ENCODE data around the gene RNASEH1. TPM values are rescaled to one million over a fixed set of nuclear protein-coding genes. Genes with fewer than 3 reads are reported as not detected.
"Not testable (repeated sequence)": the region's sequence is repeated elsewhere in the genome, so short reads cannot be mapped to it uniquely, and the experiment has no call there.

RNASEH1 gene
- total RNA-seq, 1 donor from 2014 or later, result 29.3 TPM

DNA sequence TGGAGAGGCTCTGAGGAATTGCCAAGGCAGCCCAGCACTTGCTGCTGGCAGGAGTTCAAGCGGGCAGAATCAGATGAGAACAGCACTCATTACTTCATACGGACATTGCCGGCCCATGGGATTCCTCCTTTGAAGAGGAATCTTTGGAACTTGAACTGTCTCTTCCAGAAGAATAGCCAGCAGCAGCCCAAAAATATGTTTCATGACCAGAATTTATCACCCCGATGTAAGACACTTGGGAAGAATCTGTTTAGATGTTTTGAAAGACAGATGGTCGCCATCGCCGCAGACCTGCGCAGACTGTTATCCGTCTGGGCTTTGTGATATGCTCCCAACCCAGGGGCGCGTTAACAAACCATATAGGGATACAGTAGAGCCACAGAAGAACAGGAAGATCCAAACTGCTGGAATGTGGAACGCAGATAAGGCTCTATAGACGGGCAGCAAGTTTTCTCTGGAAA is 35.1 kb downstream of the RNASEH1 start:
- intact Hi-C loops (cut with micrococcal nuclease), result no loop called here

DNA sequence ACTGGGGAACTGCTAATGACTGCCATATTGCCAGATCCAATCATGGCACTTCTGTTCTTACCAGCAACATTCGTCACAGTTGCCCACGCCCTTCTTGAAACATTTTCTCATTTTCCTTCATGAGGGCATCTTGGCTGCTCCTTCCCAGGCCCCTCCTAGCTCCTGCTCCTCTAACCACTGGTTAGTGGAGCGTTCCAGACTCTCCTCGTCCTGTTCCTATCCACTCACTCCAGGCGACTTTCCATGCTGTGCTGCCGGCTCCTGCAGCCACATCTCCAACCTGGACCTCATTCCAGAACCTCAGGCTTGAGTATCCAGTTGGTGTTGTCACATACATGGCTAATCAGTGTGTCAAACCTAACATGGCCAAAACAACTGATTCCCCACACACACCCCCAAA is 37.5 kb downstream of the RNASEH1 start:
- intact Hi-C loops (cut with micrococcal nuclease), result no loop called here

DNA sequence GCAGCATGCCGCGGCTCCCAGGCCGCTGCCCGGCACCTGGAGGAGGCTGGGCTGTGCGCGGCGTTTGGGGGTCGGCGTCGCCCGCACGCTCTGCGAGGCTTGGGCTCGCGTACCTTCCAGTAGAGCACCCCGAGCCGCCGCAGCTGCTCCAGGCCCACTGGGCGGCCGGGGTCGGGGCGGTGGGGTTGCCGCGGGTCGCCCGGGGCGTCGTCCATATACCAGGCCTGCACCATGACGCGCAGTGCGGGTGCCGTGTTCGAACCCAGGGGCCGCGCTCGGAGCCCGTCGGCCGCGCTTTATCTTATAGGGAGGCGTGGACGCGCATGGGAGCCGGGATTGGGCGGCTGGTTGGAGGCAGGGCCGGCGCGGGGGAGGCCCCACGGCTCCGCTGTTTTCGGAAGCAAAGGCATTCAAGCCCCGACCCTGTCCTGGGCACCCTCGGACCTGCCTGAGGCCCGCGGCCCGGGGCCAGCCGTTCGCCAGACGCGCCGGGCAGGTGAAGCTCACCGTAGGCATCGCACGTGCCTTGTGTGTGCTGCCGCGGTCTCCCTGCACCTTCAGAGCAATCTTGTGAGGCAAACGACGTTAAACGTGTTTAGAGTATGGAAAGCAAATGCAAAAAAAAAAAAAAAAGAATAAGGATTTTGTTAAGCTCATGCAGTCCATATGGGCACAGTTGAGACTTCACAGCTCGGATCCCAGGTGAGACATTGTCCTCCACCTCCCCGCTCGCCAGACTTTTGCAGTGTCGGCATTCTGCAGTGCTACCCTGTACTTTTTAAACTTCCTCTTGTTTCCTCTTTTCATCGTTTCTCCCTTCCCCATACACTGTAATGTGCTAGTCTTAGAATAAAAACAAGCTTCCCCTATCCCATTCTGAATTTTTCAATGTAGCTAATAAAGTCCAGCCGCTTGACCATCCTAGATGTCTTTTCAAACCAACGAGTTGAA is 38.6 kb downstream of the RNASEH1 start, which contains the start of gene ADI1:
TSS of gene ADI1 (minus strand) at position 277 of the 951 bp plus-strand sequence. CDS start at position 233, 44 bp downstream.
- intact Hi-C loops (cut with micrococcal nuclease), result loop anchor here (1.0 to 10.0 kb wide), 5 partner anchors 39 to 905 kb away; partner anchors contain the start of genes EIPR1, RNASEH1 and RPS7

DNA sequence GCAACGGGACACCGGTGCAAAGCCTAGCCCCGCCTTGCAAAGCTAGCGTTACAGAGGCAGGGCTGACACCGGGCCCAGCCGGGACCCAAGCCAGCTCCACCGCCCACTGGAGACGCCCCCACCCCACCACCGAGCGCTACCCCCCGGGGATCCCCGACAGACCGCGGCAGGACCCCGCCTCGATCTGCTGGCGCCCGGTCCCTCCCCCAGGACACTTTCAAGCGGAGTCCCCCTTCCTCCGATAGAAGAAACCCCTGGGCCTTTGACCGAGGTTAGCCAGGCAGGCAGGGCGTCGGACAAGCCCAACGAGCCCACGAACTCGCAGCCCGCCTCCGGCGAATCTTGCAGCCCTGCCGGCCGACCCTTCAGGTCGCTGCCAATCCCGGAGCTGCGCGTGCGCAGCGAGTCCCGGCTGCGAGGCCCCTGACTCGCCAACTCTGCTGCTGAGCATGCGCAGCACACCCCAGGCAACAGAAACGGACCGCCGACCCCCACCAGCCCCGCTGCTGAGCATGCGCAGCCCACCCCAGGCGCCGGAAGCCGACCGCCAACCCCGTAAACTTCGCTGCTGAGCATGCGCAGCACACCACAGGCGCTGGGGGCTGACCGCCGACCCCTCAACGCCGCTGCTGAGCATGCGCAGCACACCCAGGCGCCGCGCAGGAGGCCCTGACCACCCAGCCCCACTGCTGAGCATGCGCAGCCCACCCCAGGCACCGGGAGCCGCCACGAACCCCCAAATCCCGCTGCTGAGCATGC is 39.5 kb downstream of the RNASEH1 start:
- intact Hi-C loops (cut with micrococcal nuclease), result loop anchor here (1.0 to 10.0 kb wide), 5 partner anchors 40 to 904 kb away; partner anchors contain the start of genes EIPR1, RNASEH1 and RPS7

DNA sequence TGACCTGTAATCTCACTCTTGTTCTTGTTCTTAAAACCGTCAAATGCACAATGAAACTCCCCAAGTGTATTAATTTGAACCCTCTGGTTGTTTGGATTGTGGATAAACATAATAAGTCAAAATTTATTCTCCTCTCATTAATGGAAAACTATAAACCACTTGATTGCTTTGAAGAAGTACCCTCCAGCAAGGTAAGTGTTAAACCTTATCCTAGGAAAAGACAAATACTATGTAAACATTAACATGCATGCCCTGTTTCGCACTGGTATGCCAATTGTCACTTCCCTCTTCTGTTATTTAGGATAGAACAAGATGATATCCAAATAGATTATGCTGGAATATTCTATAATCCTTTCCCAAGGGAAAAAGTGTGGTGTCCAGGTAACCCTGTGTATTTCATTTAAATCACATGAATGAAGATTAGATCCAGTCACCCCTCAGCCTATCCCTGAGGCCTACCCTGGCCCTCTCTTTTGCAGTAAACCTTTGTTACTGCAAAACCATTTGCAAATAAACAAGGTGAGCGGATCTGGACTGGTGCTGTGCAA is 40.1 kb downstream of the RNASEH1 start:
- intact Hi-C loops (cut with micrococcal nuclease), result loop anchor here (10.0 kb wide), 1 partner anchor 903 kb away; no protein-coding TSS in a partner anchor

DNA sequence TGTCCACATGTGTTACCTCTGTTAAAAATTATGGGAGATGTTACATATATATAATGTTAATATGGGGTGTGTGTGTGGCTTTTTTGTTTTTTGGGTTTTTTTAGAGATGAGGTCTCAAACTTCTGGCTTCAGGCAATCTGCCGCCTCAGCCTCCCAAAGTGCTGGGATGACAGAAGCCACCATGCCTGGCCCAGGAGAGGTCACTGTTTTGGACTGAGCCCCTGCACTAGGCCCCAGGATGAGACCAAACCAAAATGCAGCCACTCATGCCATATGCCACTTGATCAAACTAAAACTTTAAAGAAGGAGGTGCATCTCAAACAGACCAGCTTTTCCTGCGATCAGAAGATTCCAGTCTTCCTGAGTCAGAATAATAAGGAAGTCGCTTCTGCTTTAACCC is 41.3 kb downstream of the RNASEH1 start:
- intact Hi-C loops (cut with micrococcal nuclease), result loop anchor here (10.0 kb wide), 1 partner anchor 902 kb away; no protein-coding TSS in a partner anchor

DNA sequence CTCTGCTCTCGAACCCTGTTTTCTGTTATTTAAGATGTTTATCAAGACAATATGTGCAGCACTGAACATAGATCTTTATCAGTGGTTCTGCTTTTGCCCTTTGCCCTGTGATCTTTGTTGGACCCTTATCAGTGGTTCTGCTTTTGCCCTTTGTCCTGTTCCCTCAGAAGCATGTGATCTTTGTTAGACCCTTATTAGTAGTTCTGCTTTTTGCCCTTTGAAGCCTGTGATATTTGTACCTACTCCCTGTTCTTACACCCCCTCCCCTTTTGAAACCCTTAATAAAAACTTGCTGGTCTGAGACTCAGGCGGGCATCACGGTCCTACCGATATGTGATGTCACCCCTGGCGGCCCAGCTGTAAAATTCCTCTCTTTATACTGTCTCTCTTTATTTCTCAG is 42.7 kb downstream of the RNASEH1 start:
- intact Hi-C loops (cut with micrococcal nuclease), result loop anchor here (10.0 kb wide), 1 partner anchor 901 kb away; no protein-coding TSS in a partner anchor

DNA sequence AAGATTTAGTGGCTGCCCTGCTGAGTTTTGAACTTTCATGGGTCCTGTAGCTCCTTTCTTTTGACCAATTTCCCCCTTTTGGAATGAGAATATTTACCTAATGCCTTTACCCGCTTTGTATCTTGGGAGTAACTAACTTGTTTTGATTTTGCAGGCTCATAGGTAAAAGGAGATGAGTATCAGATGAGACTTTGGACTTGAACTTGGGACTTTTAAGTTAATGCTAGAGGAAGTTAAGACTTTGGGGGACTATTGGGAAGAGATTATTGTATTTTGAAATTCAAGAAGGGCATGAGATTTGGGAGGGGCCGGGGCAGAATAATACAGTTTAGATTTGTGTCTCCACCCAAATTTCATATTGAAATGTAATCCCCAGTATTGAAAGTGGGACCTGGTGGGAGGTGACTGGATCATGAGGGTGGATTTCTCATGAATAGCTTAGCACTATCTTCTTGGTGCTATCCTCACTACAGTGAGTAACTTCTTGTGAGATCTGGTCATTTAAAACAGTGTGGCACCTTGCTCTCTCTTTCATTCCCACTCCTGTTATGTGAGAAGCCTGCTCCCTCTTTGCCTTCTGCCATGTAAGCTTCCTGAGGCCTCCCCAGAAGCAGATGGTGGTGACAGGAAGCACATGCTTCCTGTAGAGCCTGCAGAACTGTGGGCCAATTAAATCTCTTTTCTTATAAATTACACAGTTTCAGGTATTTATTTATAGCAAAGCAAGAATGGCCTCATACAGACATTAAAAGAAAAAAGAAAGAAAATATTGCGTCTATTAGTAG is 44.9 kb downstream of the RNASEH1 start:
- intact Hi-C loops (cut with micrococcal nuclease), result loop anchor here (10.0 kb wide), 1 partner anchor 898 kb away; no protein-coding TSS in a partner anchor

DNA sequence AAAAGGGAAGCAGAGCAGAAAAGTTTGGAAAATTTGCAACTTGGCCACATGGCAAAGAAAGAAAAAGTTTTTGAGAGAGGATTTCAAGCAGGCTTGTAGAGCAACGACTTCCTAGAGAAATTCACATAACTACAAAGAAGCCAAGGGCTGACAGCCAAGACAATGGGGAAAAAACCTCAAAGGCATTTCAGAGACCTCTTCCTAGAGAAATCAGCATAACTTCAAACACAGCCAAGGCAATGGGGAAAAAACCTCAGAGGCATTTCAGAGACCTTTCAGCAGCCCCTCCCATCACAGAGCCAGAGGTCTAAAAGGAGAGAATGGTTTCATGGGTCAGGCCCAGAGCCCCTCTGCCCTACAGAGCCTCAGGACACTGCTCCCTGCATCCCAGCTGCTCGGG is 46.0 kb downstream of the RNASEH1 start:
- intact Hi-C loops (cut with micrococcal nuclease), result loop anchor here (10.0 kb wide), 1 partner anchor 897 kb away; no protein-coding TSS in a partner anchor

DNA sequence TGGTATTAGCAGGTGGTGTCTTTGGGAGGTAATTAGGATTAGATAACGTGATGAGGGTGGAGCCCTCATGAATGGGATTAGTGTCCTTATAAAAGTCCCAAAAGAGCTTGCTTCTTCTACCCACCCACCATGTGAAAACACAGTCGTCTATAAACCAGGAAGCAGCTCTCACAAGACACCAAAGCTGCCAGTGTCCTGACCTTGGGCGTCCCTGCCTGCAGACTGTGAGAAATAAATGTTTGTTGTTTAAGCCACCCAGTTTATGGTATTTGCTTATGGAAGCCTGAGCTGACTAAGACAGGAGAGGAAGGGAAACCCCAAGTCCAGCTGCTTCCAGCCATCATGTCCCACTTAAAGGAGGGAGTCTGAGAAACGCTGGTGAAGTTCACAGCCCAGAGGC is 52.4 kb downstream of the RNASEH1 start:
- intact Hi-C loops (cut with micrococcal nuclease), result no loop called here

DNA sequence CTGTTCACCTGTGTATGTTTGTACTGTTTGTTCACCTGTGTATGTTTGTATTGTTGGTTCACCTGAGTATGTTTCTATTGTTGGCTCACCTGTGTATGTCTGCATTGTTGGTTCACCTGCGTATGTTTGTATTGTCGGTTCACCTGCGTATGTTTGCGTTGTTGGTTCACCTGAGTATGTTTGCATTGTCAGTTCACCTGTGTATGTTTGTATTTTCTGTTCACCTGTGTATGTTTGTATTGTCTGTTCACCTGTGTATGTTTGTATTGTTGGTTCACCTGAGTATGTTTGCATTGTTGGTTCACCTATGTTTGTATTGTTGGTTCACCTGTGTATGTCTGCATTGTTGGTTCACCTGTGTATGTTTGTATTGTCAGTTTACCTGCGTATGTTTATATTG is 53.4 kb downstream of the RNASEH1 start:
- intact Hi-C loops (cut with micrococcal nuclease), result no loop called here

DNA sequence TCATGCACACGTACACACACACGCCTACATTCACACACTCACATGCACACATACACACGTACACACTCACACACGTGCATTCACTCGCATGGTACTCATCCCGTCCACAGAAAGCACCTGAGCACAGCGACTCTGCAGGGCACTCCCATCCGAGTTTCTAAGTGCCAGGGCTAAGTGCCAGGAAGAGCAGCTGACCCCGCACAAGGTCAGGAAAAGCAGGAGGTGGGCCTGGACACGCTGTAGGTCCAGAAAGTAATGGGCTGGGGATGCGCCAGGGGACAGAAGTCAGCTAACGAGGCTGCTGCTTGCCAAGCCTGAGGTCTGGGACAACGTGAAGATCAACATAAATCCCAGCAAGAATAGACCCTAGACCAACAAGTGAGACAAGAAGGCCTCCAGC is 54.6 kb downstream of the RNASEH1 start:
- intact Hi-C loops (cut with micrococcal nuclease), result no loop called here

DNA sequence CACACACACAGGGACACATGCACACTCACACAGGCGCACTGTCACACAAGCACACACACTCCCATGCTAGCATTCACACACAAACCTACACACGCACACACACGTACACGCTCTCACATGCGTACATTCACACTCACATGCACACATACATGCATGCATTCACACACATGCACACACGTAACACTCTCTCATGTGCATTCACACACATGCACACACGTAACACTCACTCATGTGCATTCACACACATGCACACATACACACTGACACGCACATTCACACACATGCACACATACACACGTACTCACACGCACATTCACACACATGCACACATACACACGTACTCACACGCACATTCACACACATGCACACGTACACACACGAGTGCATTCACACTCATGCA is 55.1 kb downstream of the RNASEH1 start:
- intact Hi-C loops (cut with micrococcal nuclease), result no loop called here

DNA sequence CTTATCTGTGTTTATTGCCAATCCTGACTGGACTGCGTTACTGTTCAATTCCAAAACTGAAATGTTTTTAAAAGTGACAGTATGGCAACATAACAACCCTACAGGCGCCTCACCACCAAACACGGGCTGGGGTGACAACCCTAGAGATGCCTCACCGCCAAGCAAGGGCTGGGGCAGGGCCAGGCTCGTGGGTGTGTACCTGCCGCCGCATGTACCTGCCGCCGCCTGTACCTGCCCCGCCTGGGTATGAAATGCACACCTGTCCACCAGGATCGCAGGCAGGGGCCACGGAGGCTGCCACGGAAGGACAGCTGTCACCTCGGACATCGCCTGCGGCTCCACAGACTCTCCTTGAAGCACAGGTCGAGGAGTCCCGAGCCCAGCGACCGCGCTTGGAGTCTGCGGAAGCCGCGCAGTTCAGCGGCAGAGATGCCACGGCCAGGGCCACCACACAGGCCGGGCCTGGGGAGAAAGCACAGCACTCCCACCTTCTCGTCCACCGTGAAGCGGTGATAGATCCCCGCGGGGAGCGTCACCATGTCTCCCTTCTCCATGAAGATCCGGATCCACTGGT is 57.7 kb downstream of the RNASEH1 start:
- intact Hi-C loops (cut with micrococcal nuclease), result no loop called here

DNA sequence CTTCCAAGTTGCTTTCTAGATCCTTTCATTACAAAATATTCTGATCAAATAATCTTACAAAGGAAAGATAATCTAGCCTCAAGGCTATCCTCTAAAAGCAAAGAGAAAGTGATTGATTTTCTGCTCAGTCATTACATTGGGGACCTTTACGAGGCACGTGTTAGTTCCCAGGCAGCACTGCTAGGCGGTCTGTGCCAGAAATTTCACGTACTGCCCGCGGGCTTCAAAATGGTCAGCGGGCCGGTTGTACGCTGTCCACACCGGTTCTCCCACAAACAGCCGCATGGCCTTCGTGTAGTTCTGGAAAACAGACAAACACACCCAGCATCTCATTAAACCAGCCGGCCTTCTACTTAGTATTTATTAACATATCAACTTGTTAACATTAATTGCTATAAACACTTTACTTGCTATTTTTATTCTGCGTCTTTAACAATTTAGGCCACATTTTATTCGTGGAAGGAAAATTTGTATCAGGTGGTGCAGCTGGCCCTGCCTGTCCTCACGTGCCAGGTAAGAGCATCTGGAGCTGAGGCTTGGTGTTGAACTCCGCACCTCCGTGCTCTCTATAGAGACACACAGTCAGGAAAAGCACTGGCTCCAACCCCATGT is 59.2 kb downstream of the RNASEH1 start:
- intact Hi-C loops (cut with micrococcal nuclease), result no loop called here

DNA sequence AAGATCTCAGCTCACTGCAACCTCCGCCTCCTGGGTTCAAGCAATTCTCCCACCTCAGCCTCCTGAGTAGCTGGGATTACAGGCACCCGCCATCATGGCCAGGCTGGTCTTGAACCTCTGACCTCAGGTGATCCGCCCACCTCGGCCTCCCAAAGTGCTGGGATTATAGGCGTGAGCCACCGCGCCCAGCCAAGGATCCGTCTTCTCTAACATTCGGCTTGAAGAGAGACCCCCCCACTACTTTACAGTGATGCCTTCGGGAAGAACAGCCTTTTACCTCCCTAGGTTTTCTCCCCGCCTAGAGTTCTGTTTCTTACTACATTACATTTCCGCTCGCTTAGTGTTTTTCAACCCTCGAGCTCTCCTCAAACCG is 61.4 kb downstream of the RNASEH1 start:
- intact Hi-C loops (cut with micrococcal nuclease), result not testable (repeated sequence)

Measured in T-helper 2 cell treated with Interferon-gamma antibody and Interleukin-4, amounts not matched to agents 100 ng/mL and 5 ng/mL, for 36 hours (primary cell).